Stomach (tissue), 4 donors: Measurements from ENCODE around the gene UGT1A1.

Experiments
- CTCF ChIP-seq, 7 experiments: fragments of 450-650 bp in 4 of 7; fragments of 200-600 bp in 3 of 7; sonication (generic) in 3 of 7; IDR thresholded peaks; one replicate each; pipeline ENCODE4 v1.5.1; 2016 to 2019; ENCODE audit warnings: antibody characterized with exemption in 7 of 7, control low read depth in 2 of 7, mild to moderate bottlenecking in 1 of 7
- POLR2A ChIP-seq, 4 donors: fragments of 450-650 bp; IDR thresholded peaks; one replicate each; pipeline ENCODE4 v1.6.1; 2016; ENCODE audit warnings: antibody characterized with exemption in 4 of 4, control low read depth in 2 of 4, mild to moderate bottlenecking in 1 of 4, moderate library complexity in 1 of 4
- POLR2AphosphoS5 ChIP-seq, 3 donors: sonication (generic); formaldehyde crosslinking; IDR thresholded peaks; one replicate each; pipeline ENCODE4 v1.6.1; 2016; ENCODE audit warnings: antibody characterized with exemption in 3 of 3

- TF ChIP-seq CTCF (IDR thresholded peaks at IDR 0.05) (no peak), POLR2AphosphoS5 (IDR thresholded peaks at IDR 0.05) (no peak), POLR2A (IDR thresholded peaks at IDR 0.05) (no peak)
Observed at GRCh38 chr2:233807215-233807865, 47.3 kb downstream of the UGT1A1 start.
